Immature natural killer cell (primary cell): ENCODE results near the gene APBA1. TPM values are rescaled to one million over a fixed set of nuclear protein-coding genes. Genes with fewer than 3 reads are reported as not detected.

Source experiments
- DNase-seq, 3 donors: peaks; one replicate each; pipeline ENCODE4 v3.0.0; 2022; ENCODE audit warnings: mixed read lengths in 1 of 3
- H3K27ac Mint-ChIP-seq, 6 donors: one replicate each; pipeline ENCODE4 v1.8.0; 2020; ENCODE audit warnings: mixed read lengths in 6 of 6, mild to moderate bottlenecking in 5 of 6, inconsistent platforms in 4 of 6, moderate library complexity in 3 of 6
- H3K27me3 Mint-ChIP-seq, 3 donors: one replicate each; pipeline ENCODE4 v1.8.0; 2020 to 2021; ENCODE audit warnings: low read depth in 3 of 3, mild to moderate bottlenecking in 3 of 3, mixed read lengths in 3 of 3, moderate library complexity in 3 of 3, inconsistent platforms in 1 of 3
- H3K36me3 Mint-ChIP-seq, 3 donors: one replicate each; pipeline ENCODE4 v1.8.0; 2020; ENCODE audit warnings: mixed read lengths in 3 of 3, inconsistent platforms in 2 of 3, mild to moderate bottlenecking in 2 of 3
- H3K4me1 Mint-ChIP-seq, 2 donors: one replicate each; pipeline ENCODE4 v1.8.0; 2020; ENCODE audit warnings: inconsistent platforms in 2 of 2, mild to moderate bottlenecking in 2 of 2, mixed read lengths in 2 of 2, moderate library complexity in 1 of 2
- H3K4me3 Mint-ChIP-seq, 5 donors: one replicate each; pipeline ENCODE4 v1.8.0; 2020; ENCODE audit warnings: mild to moderate bottlenecking in 5 of 5, mixed read lengths in 5 of 5, inconsistent platforms in 3 of 5, moderate library complexity in 3 of 5
- H3K9me3 Mint-ChIP-seq, 6 donors: one replicate each; pipeline ENCODE4 v1.8.0; 2020; ENCODE audit warnings: mild to moderate bottlenecking in 6 of 6, mixed read lengths in 6 of 6, inconsistent platforms in 4 of 6, moderate library complexity in 3 of 6
- polyA plus RNA-seq, 3 donors: library from polyadenylated mRNA; unstranded; fragments of 300-500 nt; fragmentation: Illumina TruSeq; gene quantifications; one replicate each; pipeline ENCODE4 v1.2.3, GENCODE V29; 2021

APBA1 gene
- polyA plus RNA-seq, 3 donors from 2014 or later = not detected

DNA sequence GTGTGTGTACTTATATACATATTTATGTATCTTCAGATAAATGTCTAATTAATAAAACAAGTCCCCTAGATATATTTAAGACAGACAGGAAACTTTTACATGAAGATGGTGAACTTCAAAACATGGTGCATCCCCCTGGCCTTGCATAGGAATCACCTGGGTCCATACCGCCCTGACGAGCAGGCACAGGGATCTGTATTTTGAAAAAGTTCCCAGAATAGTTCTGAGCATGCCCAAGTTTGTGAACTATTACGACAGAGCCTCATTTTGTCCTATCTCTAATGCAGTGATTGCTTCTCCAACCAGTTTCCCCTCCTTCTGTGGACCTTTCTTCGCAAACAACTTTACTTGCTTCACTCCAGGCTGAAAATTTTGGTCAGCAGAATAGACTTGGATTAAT is 98.1 kb downstream of the APBA1 start:
- no peak for DNase-seq
- Mint-ChIP-seq H3K4me3 (no peak overlapping the region), H3K9me3 (no peaks in the 10 kb centered on the region), H3K36me3 (no peaks in the 10 kb centered on the region), H3K27ac (no peak overlapping the region), H3K4me1 (no peaks in the 10 kb centered on the region), H3K27me3 (peaks cover 0 to 7% (median 0%) of the 10 kb centered on the region in 3 donors)

DNA sequence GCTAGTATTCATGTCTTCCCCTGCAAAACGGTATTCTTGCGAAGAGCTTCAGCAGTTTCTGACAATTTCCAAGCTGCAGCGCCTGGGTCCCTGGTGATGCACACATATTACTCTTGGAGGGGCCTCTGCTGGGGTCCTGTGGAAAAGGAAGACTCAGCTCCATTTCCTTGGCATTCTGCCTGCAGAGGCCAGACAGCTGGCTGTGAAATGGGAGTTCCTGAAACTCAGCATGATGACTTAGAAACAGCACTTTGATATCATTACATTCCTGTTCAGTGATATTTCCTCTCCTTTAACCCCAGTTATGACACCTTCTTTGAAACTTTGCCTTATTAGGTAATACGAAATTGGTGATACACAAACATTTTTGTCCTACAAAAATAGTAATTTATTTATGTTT is 98.5 kb downstream of the APBA1 start:
- no peak overlapping the region for H3K27ac Mint-ChIP-seq
- DNase-seq = no peak
- H3K36me3 Mint-ChIP-seq = no peaks in the 10 kb centered on the region
- H3K9me3 Mint-ChIP-seq = no peaks in the 10 kb centered on the region
- no peak overlapping the region for H3K4me3 Mint-ChIP-seq
- H3K4me1 Mint-ChIP-seq = no peaks in the 10 kb centered on the region
- H3K27me3 Mint-ChIP-seq = peaks cover 0 to 9% (median 0%) of the 10 kb centered on the region in 3 donors

DNA sequence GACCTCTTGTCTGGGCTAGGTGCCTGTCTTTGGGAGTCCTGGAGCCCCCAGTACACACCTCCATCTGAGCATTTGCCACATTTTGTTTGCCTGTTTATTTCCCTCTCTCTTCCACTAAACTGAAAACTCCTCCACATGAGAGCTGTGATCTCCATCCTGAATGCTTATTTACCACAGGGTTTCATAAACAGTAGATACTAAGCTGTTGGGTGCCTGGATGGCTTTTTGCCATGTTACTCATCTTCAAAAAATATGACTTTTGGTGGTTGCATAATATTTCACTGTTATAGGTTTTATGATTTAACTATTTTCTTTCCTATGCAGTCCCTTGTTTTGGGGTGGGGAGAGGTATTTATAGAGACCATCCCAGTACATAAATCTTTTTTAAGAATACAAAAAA is 99.6 kb downstream of the APBA1 start:
- H3K4me3 Mint-ChIP-seq = no peak overlapping the region
- no peaks in the 10 kb centered on the region for H3K36me3 Mint-ChIP-seq

DNA sequence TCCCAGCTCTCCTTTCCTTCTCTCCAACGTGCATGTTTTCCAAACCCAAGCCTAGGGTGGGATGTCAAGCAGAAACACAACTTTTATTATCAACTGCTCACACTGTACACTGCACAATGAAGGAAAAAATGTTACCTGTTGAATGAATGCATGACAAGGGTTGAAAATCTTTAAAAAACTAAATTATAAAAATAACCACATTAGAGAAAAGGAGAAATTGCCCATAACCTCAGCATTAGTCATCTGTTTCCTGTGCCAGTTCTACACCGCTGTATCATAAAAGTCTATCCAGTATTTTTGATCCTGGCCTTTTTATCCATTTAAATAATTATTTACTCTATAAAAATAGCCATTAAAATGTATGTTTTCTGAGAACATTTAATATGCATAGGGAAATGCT is 101.1 kb downstream of the APBA1 start:
- Mint-ChIP-seq H3K27ac (no peak overlapping the region), H3K36me3 (no peaks in the 10 kb centered on the region), H3K4me3 (no peak overlapping the region), H3K9me3 (no peaks in the 10 kb centered on the region), H3K4me1 (no peaks in the 10 kb centered on the region), H3K27me3 (peaks cover 0 to 7% (median 6%) of the 10 kb centered on the region in 3 donors)
- no peak for DNase-seq

More for the DNA sequence above, 99.6 kb downstream of the APBA1 start:
- H3K4me1 Mint-ChIP-seq = no peaks in the 10 kb centered on the region
- no peak for DNase-seq
- H3K27ac Mint-ChIP-seq = no peak overlapping the region
- peaks cover 0 to 9% (median 6%) of the 10 kb centered on the region in 3 donors for H3K27me3 Mint-ChIP-seq
- no peaks in the 10 kb centered on the region for H3K9me3 Mint-ChIP-seq

DNA sequence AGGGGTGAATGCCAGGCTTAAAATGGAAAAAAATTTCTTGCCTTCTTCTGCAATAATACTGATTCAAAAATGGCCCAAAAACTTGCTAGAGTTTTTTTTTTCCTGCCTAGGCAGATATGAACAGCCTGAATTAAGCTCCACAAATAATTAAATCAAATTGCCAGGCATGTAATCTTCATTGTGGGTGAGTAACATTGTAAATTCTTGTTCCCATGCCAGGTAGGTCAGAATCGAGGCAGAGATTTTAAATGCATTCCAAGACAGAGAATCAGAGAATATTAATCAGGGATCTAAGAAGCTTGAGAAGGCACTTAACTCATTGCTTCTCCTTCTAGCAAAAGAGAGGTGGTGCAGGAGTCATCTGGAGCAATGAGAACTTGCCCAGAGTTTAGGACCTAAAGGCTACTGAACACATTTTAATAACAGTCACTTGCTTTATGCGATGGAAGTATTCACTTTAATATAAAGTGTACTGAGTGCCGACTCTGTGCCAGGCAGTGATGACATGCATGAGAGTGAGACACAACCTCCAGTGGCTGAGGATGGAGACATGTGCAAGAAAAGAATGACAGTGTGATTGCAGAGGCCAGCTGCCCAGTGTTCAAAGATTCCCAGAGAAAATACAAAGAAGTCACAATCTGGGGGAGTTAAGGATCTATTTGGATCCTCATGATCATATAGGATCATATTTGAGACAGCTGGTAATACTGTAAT is 102.3 kb downstream of the APBA1 start:
- H3K36me3 Mint-ChIP-seq = no peaks in the 10 kb centered on the region
- H3K4me3 Mint-ChIP-seq = no peak overlapping the region
- no peaks in the 10 kb centered on the region for H3K4me1 Mint-ChIP-seq
- no peak for DNase-seq
- H3K27ac Mint-ChIP-seq = no peak overlapping the region
- no peaks in the 10 kb centered on the region for H3K9me3 Mint-ChIP-seq
- peaks cover 0 to 8% (median 7%) of the 10 kb centered on the region in 3 donors for H3K27me3 Mint-ChIP-seq

DNA sequence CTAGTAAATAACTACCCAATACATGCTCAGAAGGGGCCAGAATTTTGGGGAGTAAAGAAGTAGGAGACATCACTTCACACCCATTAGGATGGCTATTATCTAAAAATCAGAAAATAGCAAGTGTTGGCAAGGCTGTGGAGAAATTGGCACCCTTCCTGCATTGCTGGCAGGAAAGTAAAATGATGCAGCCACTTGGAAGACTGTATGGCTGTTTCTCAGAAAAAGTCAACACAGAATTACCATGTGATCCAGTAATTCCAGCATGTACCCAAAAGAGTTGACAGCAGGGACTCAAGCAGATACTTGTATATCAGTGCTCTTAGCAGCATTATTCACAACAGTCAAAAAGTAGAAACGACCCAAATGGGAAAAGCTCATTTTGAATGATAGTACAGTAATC is 107.6 kb downstream of the APBA1 start:
- Mint-ChIP-seq H3K9me3 (no peaks in the 10 kb centered on the region), H3K27ac (no peak overlapping the region), H3K4me3 (no peak overlapping the region), H3K36me3 (no peaks in the 10 kb centered on the region), H3K27me3 (peaks cover 0 to 8% (median 4%) of the 10 kb centered on the region in 3 donors), H3K4me1 (no peaks in the 10 kb centered on the region)
- DNase-seq = no peak

DNA sequence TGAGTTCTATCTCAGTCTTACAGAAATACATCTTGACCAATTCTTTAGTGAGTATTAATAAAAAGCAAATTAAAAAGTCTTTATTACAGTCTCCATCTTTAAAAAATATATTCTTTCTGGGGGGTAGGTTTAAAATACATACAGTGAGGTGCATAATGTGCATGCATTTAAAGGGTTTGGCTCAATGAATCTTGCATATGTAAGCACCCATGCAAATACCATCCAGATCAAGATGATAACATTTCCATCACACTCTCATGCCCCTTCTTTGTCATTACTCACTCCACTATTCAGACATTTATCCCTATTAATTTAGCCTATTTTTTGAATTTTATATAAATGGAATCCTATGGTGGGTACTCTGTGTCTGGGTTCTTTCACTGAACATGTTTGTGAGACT is 113.0 kb downstream of the APBA1 start:
- H3K4me3 Mint-ChIP-seq = no peak overlapping the region
- no peaks in the 10 kb centered on the region for H3K36me3 Mint-ChIP-seq
- DNase-seq = no peak
- no peaks in the 10 kb centered on the region for H3K9me3 Mint-ChIP-seq
- peaks cover 0 to 2% (median 0%) of the 10 kb centered on the region in 3 donors for H3K27me3 Mint-ChIP-seq
- H3K27ac Mint-ChIP-seq = no peak overlapping the region
- no peaks in the 10 kb centered on the region for H3K4me1 Mint-ChIP-seq

DNA sequence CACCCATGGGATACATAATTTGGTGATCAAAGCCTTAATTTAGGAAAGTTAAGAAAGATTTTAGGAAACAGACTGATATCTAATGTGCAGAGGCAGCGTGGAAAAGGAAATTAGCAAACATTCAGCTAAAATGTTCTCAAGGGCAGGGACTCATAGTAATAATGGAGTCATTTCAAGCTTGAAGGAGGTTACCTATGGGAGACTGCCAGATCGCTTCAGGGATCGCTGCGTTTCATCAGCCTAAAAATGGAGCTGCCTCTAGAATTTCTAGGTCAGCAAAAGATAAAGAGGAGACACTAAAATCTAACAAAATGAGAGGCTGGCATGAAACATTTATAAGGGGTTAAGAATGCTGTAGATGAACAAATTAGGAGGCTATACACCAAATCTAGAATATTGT is 115.5 kb downstream of the APBA1 start:
- Mint-ChIP-seq H3K27ac (no peak overlapping the region), H3K9me3 (no peaks in the 10 kb centered on the region), H3K36me3 (no peaks in the 10 kb centered on the region), H3K4me3 (no peak overlapping the region), H3K27me3 (peaks cover 0 to 5% (median 2%) of the 10 kb centered on the region in 3 donors), H3K4me1 (no peaks in the 10 kb centered on the region)
- no peak for DNase-seq

DNA sequence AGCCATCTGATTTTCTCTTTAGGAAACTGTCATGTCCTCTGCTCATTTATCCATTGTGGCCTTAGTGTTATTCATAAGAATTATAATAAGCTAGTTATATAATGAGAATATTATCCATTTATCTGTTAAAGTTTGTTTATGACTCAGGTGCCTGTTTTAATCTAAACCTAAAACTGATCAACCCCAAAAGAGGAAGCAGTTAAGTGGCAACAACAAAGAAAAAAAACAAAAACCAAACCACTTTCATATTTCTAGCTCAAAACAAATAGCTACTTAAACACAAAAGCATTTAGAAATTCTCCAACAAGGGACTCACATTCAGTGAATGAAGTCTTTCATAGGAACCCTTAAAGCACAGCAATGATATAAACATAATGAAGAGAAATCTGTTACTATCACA is 116.4 kb downstream of the APBA1 start:
- Mint-ChIP-seq H3K4me3 (no peak overlapping the region), H3K27me3 (peaks cover 0 to 5% (median 2%) of the 10 kb centered on the region in 3 donors), H3K36me3 (no peaks in the 10 kb centered on the region), H3K9me3 (no peaks in the 10 kb centered on the region), H3K27ac (no peak overlapping the region), H3K4me1 (no peaks in the 10 kb centered on the region)
- no peak for DNase-seq

DNA sequence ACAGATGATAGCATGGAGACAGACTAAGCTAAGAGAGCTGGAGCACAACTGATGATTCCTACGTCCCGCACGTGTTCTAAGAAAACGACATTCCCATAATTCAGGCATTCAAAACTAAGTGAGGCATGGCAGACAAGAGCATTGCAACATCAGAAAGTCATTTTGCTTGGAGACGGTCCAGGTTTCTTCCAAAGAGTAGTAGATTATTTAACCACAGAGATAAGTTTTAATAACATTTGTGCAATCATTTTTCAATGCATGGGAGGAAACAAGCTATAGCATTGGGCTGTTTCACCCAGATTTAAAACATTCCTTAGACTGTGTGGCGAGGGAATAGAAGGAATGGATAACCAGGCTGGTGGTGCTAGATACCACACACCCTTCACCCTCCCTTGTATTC is 117.2 kb downstream of the APBA1 start:
- no peak overlapping the region for H3K4me3 Mint-ChIP-seq
- peaks cover 0 to 5% (median 2%) of the 10 kb centered on the region in 3 donors for H3K27me3 Mint-ChIP-seq
- H3K4me1 Mint-ChIP-seq = no peaks in the 10 kb centered on the region
- H3K9me3 Mint-ChIP-seq = no peaks in the 10 kb centered on the region
- H3K27ac Mint-ChIP-seq = no peak overlapping the region
- no peaks in the 10 kb centered on the region for H3K36me3 Mint-ChIP-seq
- no peak for DNase-seq

DNA sequence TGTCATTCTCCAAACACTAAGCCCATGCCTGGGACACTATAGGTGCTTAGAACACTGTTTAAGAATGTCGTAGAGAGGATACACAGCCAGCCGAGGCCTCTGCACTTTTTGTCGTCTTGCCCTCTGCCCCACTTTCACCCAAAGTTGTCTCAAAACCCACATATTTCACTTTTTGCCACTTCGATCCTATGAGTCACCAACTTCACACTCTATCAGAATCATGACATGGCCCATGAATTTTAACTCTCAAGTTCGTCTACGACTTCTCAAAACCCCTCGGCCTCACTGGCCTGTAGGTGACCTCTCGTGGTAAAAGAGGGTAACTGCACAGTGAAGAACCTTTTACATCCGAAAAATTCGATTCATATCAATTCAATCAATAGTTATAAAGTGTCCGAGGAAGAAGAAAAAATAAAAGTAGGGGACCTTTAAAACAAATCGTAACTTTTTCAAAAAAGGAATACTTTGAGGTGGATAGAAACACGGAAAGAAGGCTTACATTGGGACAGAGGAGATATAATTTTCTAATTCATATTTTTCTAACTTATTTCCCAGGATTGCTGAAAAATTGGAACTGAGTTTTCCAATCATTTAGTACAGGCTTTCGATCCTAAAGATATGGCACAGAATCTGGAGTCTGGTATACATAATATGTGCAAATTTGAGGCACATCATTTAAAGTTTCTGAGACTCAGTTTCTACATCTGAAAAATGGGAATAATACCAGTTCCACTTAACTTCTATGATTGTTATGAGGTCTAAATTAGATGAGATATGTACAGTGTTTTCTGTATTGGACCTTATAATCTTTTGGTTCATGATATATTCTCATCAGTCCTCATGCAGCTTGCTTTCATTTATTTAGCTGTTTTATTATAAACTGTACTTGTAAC is 122.6 kb downstream of the APBA1 start:
- peaks cover 0 to 2% of the 10 kb centered on the region in 2 donors for H3K4me1 Mint-ChIP-seq
- H3K9me3 Mint-ChIP-seq = no peaks in the 10 kb centered on the region
- H3K27me3 Mint-ChIP-seq = peaks cover 2 to 7% (median 7%) of the 10 kb centered on the region in 3 donors
- no peak overlapping the region for H3K4me3 Mint-ChIP-seq
- no peaks in the 10 kb centered on the region for H3K36me3 Mint-ChIP-seq
- H3K27ac Mint-ChIP-seq = no peak overlapping the region
- peak in 2 of 3 donors; percentile 2 to 7 for DNase-seq

DNA sequence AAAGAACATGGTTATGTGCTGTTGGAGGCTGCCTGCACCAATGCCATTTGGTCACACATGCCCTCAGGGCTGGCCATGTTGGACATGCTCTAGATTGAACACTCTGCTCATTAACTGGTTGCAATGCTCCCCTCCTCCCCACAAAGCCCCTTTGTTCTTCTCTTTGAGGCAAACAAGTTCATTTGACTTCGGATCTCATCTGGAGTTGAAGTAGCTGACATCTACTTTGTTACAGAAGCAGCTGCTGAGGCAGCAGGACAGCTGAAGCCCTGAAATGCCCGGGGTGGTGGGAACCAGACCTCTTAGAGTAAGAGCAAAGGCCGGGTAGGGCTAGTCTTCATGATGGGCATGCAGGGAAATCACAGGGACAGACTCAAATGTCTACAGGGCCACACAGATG is 123.5 kb downstream of the APBA1 start:
- Mint-ChIP-seq H3K36me3 (no peaks in the 10 kb centered on the region), H3K4me1 (peaks cover 0 to 2% of the 10 kb centered on the region in 2 donors), H3K9me3 (no peaks in the 10 kb centered on the region), H3K4me3 (no peak overlapping the region), H3K27ac (no peak overlapping the region), H3K27me3 (peaks cover 2 to 7% (median 7%) of the 10 kb centered on the region in 3 donors)
- DNase-seq = no peak

DNA sequence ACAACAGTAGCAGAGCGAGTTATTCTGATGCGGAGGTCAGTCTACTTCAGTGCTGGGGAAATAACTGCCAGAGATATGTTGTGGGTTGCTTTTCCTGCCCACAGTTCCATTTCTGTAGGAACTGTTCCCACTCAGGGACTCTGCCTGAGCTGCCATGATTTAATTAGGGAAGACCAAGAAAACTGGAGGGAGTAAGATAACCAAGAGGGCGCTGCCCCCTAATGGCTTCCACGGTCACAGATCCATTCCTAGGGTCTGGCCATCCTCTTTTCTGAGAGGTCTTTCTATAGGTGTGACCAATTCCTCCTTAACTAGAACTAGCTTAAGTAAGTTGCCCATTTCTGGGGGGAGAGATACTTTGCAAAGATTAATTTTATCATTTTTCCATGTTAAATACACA is 125.9 kb downstream of the APBA1 start:
- H3K27me3 Mint-ChIP-seq = peaks cover 2 to 7% (median 3%) of the 10 kb centered on the region in 3 donors
- peaks cover 0 to 2% of the 10 kb centered on the region in 2 donors for H3K4me1 Mint-ChIP-seq
- no peak overlapping the region for H3K4me3 Mint-ChIP-seq
- no peak overlapping the region for H3K27ac Mint-ChIP-seq
- no peaks in the 10 kb centered on the region for H3K36me3 Mint-ChIP-seq
- no peak for DNase-seq
- H3K9me3 Mint-ChIP-seq = no peaks in the 10 kb centered on the region

DNA sequence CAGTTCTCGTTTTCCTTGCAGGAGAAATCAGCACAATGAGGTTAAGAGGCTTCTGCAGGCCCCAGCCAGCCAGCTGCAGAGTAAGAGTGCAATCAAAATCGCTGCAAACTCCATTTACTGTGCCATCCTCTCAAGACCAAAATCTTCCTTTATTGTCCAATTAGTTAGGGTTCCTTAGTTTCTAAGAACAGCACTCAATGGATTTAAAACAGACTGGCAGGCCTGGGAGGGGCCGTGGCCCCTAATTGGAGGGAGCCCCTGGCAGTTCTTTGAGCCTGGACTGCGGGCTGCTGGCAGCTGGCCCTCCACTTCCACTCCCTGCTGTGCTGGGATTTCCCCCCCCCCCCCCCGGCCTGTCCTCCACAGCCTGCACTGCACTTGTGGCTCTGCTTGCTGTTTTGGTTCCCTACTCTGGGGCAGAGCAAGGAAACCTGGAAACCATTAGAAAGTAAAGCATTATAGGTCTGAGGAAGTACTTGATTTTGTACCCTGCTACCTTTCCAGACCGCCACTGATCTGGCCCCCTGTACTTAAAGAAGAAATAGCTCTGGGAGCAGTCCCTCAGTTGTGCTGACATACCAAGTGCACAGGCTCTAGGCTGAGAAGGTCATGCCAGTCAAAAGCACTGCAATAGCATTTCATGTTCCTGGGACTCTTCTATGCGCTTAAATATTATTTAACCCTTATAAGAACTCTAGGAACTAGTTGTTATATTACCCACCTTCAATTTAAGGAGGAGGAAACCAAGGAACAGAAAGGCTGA is 129.0 kb downstream of the APBA1 start:
- no peak for DNase-seq
- Mint-ChIP-seq H3K9me3 (no peaks in the 10 kb centered on the region), H3K36me3 (no peaks in the 10 kb centered on the region), H3K27ac (no peak overlapping the region), H3K4me1 (no peaks in the 10 kb centered on the region), H3K27me3 (peaks cover 3 to 10% (median 3%) of the 10 kb centered on the region in 3 donors), H3K4me3 (no peak overlapping the region)
